ENCODE data around the gene CCN5. TPM values are rescaled to one million over a fixed set of nuclear protein-coding genes. Genes with fewer than 3 reads are reported as not detected.

The CCN5 gene
- total RNA-seq, 2 donors from 2014 or later = 62.9 to 64.3 TPM

DNA sequence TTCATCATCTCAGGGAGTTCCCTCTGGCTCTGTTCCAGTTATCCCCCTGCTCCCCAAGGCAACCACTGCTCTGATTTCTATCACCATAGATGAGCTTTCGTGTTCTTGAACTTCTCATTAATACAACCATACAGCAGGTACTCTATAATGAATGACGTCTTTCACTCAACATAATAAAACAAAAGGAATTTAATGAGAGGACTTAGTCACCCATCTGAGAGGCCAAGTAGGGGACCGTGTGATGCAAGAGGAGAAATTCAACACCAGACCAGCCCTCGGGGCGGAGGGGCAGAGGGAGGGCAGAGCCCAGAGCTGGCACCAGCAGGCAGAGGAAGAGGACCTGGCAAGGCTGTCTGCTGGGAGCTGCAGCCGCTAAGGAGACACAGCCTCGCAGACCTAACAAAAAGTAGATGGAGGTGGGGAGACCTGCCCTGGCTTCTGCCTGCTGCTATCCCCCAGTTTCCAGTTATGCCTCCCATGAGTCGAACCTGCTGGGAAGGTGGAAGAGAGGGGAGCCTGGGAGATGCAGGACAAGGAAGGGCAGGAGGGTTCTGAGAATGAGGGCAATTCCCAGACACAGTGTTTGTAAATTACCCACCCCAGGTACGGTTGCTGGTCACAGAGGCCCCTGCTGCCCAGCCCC lies 13.8 kb downstream of the CCN5 start:
- H3K9me3 ChIP-seq = no peaks in the 10 kb centered on the region
- intact Hi-C loops (cut with DNase I) = no loop called here
- H3K4me1 ChIP-seq (replicated peaks) = peaks cover 3% of the 10 kb centered on the region
- TF ChIP-seq POLR2AphosphoS5 (IDR thresholded peaks at IDR 0.05) = peak; percentile 84
- TF ChIP-seq CTCF (IDR thresholded peaks at IDR 0.05) = no peak
- no peaks in the 10 kb centered on the region for H3K27me3 ChIP-seq (replicated peaks; ENCODE audit: insufficient read depth)
- WGBS = 14% methylated on average over 9 of the region's 9 CpGs
- no peak overlapping the region for H3K27ac ChIP-seq
- H3K4me3 ChIP-seq = no peak overlapping the region
- DNase-seq (ENCODE audit: low spot score) = peak; percentile 85
- no peaks in the 10 kb centered on the region for H3K36me3 ChIP-seq

DNA sequence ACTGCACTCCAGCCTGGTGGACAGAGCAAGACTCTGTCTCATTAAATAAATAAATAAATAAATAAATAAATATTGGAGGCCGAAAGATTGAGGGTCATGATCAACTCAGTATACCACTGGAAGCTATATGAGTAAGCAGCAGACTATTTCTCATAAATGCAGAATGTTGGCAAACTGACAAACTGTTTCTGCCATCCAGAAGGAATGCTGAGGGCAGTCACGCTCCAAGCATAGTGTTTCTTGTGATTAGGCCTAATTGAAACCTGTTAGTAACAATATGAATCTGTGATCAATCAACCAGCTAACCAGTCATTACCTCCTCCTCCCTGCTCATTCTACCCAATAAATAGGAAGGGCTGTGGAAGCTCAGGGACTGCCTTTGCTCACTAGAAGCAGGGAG lies 15.3 kb downstream of the CCN5 start:
- Histone ChIP-seq H3K4me1 (replicated peaks) (peaks cover 3% of the 10 kb centered on the region), H3K27me3 (replicated peaks; ENCODE audit: insufficient read depth) (no peaks in the 10 kb centered on the region), H3K4me3 (no peak overlapping the region), H3K9me3 (no peaks in the 10 kb centered on the region), H3K36me3 (no peaks in the 10 kb centered on the region), H3K27ac (no peak overlapping the region)
- WGBS = 56% methylated on average over 2 of the region's 2 CpGs
- no peak for TF ChIP-seq POLR2A (IDR thresholded peaks at IDR 0.05)
- TF ChIP-seq POLR2AphosphoS5 (IDR thresholded peaks at IDR 0.05) = peak; percentile 33
- peak; percentile 36 for DNase-seq (ENCODE audit: low spot score)
- intact Hi-C loops (cut with DNase I) = loop anchor here (10.0 kb wide), 1 partner anchor 526 kb away; no protein-coding TSS in a partner anchor

DNA sequence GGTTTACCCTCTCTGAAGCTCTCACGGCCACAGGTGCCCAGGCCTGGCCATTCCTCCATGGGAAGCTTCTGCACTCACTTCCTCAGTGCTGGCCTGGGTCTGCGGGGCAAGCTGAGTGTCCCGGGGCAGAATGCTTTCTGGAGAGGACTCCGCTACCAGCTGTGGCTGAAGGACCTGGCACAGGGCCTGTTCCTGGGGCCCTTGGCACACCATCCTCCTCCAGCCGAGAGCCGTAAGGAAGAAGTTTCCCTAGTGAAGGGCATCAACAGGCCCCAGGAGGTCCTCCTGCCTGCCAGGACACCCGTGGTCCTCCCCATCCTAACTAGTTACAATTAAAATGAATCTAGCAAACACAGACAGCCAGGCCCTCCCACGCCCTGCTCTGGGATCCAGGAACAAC lies 16.5 kb downstream of the CCN5 start:
- DNase-seq (ENCODE audit: low spot score) = no peak
- H3K36me3 ChIP-seq = no peaks in the 10 kb centered on the region
- peaks cover 3% of the 10 kb centered on the region for H3K4me1 ChIP-seq (replicated peaks)
- no peaks in the 10 kb centered on the region for H3K9me3 ChIP-seq
- TF ChIP-seq CTCF (IDR thresholded peaks at IDR 0.05) = no peak
- no peak for TF ChIP-seq POLR2A (IDR thresholded peaks at IDR 0.05)
- no peak for TF ChIP-seq POLR2AphosphoS5 (IDR thresholded peaks at IDR 0.05)
- no peaks in the 10 kb centered on the region for H3K27me3 ChIP-seq (replicated peaks; ENCODE audit: insufficient read depth)
- 67% methylated on average over 8 of the region's 8 CpGs for WGBS
- intact Hi-C loops (cut with DNase I) = loop anchor here (10.0 kb wide), 1 partner anchor 527 kb away; no protein-coding TSS in a partner anchor
- no peak overlapping the region for H3K4me3 ChIP-seq
- H3K27ac ChIP-seq = no peak overlapping the region

DNA sequence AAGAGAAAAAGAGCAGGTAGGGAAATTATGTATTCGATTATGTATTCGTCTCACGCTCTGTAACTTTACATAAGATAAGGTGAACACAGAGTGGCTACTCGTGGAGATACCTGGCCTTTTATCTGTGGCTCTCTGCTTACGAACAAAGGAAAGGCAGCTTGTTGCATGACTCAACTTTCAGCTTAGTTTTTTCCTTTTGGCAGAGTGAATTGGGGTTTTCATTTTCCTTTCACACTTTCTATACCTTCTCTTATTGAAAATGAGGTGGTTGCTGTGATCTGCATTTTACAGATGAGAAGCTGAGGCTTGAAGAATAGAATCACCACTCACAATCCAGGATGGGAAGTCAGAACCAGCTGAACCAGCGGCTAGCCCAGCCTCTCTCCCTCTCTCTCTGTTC lies 17.2 kb downstream of the CCN5 start:
- TF ChIP-seq POLR2A (IDR thresholded peaks at IDR 0.05) = no peak
- TF ChIP-seq CTCF (IDR thresholded peaks at IDR 0.05) = no peak
- TF ChIP-seq POLR2AphosphoS5 (IDR thresholded peaks at IDR 0.05) = no peak
- H3K4me3 ChIP-seq = no peak overlapping the region
- no peaks in the 10 kb centered on the region for H3K9me3 ChIP-seq
- 74% methylated on average over 6 of the region's 6 CpGs for WGBS
- H3K27ac ChIP-seq = no peak overlapping the region
- no peaks in the 10 kb centered on the region for H3K27me3 ChIP-seq (replicated peaks; ENCODE audit: insufficient read depth)
- intact Hi-C loops (cut with DNase I) = loop anchor here (10.0 kb wide), 1 partner anchor 528 kb away; no protein-coding TSS in a partner anchor
- no peaks in the 10 kb centered on the region for H3K36me3 ChIP-seq
- DNase-seq (ENCODE audit: low spot score) = no peak
- H3K4me1 ChIP-seq (replicated peaks) = peaks cover 3% of the 10 kb centered on the region

- intact Hi-C loops (cut with DNase I) = loop anchor here (1.0 to 10.0 kb wide), 2 partner anchors 48 to 529 kb away; no protein-coding TSS in a partner anchor
- 25% methylated on average over 7 of the region's 7 CpGs for WGBS
Measured at GRCh38 chr20:44733341-44734069, 18.3 kb downstream of the CCN5 start.

More at GRCh38 chr20:44733341-44734069, 18.3 kb downstream of the CCN5 start:
- Histone ChIP-seq H3K4me3 (no peak overlapping the region), H3K27ac (no peak overlapping the region), H3K4me1 (replicated peaks) (peaks cover 3% of the 10 kb centered on the region), H3K9me3 (no peaks in the 10 kb centered on the region), H3K27me3 (replicated peaks; ENCODE audit: insufficient read depth) (no peaks in the 10 kb centered on the region), H3K36me3 (no peaks in the 10 kb centered on the region)
- peak; percentile 70 for DNase-seq (ENCODE audit: low spot score)
- no peak for TF ChIP-seq POLR2A (IDR thresholded peaks at IDR 0.05)
- TF ChIP-seq CTCF (IDR thresholded peaks at IDR 0.05) = peak; percentile 84 to 96 (median 94)
- peak; percentile 65 for TF ChIP-seq POLR2AphosphoS5 (IDR thresholded peaks at IDR 0.05)

Measured in prostate gland (tissue), 2 donors.